Neural progenitor cell (in vitro differentiated cells): ENCODE results near the gene ZBTB42. TPM values are rescaled to one million over a fixed set of nuclear protein-coding genes. Genes with fewer than 3 reads are reported as not detected.

Experiments used
- DNase-seq: peaks from one replicate; pipeline ENCODE4 v3.0.0-alpha.2; 2016; ENCODE audit warnings: low spot score
- H2AFZ ChIP-seq: fragments of 200-600 bp; sonication (generic); replicated peaks from 2 replicates; pipeline ENCODE4 v1.6.1; 2016; ENCODE audit warnings: antibody characterized with exemption
- H3F3A ChIP-seq: fragments of 200-600 bp; sonication (generic); 2 replicates; pipeline ENCODE4 v1.6.1; 2016; ENCODE audit warnings: antibody characterized with exemption, low read depth
- H3K27ac ChIP-seq: fragments of 200-600 bp; sonication (generic); 2 replicates; pipeline ENCODE4 v1.5.1; 2016; ENCODE audit warnings: mild to moderate bottlenecking
- H3K27me3 ChIP-seq: fragments of 200-600 bp; sonication (generic); 2 replicates; pipeline ENCODE4 v1.6.1; 2016; ENCODE audit warnings: mild to moderate bottlenecking, moderate library complexity
- H3K36me3 ChIP-seq: fragments of 200-600 bp; sonication (generic); 2 replicates; pipeline ENCODE4 v1.5.1; 2016
- H3K4me1 ChIP-seq: fragments of 200-600 bp; sonication (generic); 2 replicates; pipeline ENCODE4 v1.6.1; 2016; ENCODE audit warnings: mixed run types
- H3K4me2 ChIP-seq: fragments of 200-600 bp; sonication (generic); 2 replicates; pipeline ENCODE4 v1.6.1; 2016
- H3K4me3 ChIP-seq: fragments of 200-600 bp; sonication (generic); 2 replicates; pipeline ENCODE4 v1.5.1; 2016
- H3K79me2 ChIP-seq: fragments of 200-600 bp; sonication (generic); 2 replicates; pipeline ENCODE4 v1.6.1; 2016; ENCODE audit warnings: low read depth
- H3K9ac ChIP-seq: fragments of 200-600 bp; sonication (generic); 2 replicates; pipeline ENCODE4 v1.6.1; 2016
- H3K9me3 ChIP-seq: fragments of 200-600 bp; sonication (generic); 2 replicates; pipeline ENCODE4 v1.5.1; 2016; ENCODE audit warnings: low read depth
- H4K20me1 ChIP-seq: fragments of 200-600 bp; sonication (generic); 2 replicates; pipeline ENCODE4 v1.6.1; 2016; ENCODE audit warnings: low read depth
- H3K27ac Mint-ChIP-seq: 3 replicates; pipeline ENCODE4 v1.8.0; 2021; ENCODE audit warnings: mixed read lengths
- H3K27me3 Mint-ChIP-seq: 2 replicates; pipeline ENCODE4 v1.8.0; 2022; ENCODE audit warnings: low read depth, mild to moderate bottlenecking, inconsistent platforms, moderate library complexity, mixed read lengths; ENCODE audit not compliant: insufficient read depth
- H3K36me3 Mint-ChIP-seq: 3 replicates; pipeline ENCODE4 v1.8.0; 2021; ENCODE audit warnings: mixed read lengths
- H3K4me1 Mint-ChIP-seq: 3 replicates; pipeline ENCODE4 v1.8.0; 2021; ENCODE audit warnings: mixed read lengths
- H3K4me3 Mint-ChIP-seq: 3 replicates; pipeline ENCODE4 v1.8.0; 2021; ENCODE audit warnings: mild to moderate bottlenecking, moderate library complexity, mixed read lengths
- H3K9me3 Mint-ChIP-seq: 3 replicates; pipeline ENCODE4 v1.8.0; 2020; ENCODE audit warnings: mixed read lengths
- EZH2 ChIP-seq: fragments of 200-600 bp; sonication (generic); IDR thresholded peaks from 2 replicates; pipeline ENCODE4 v1.6.1; 2017; ENCODE audit warnings: antibody characterized with exemption, mild to moderate bottlenecking, moderate library complexity
- EZH2phosphoT487 ChIP-seq: fragments of 200-600 bp; sonication (generic); IDR thresholded peaks from 2 replicates; pipeline ENCODE4 v1.6.1; 2017; ENCODE audit warnings: antibody characterized with exemption
- total RNA-seq: library from RNA; depleted of rRNA; stranded (reverse); fragments of >200 nt; gene quantifications from 2 replicates; pipeline ENCODE4 v1.2.3, GENCODE V29; 2015; ENCODE audit warnings: low replicate concordance
- TF ChIP-seq, protein P1 (sequence below): fragments of 200-600 bp; sonication (generic); IDR thresholded peaks from 2 replicates; pipeline ENCODE4 v1.5.1; 2017; ENCODE audit warnings: antibody characterized with exemption, mild to moderate bottlenecking

ZBTB42 gene
- total RNA-seq, 1 donor from 2014 or later = 0.41 TPM

DNA sequence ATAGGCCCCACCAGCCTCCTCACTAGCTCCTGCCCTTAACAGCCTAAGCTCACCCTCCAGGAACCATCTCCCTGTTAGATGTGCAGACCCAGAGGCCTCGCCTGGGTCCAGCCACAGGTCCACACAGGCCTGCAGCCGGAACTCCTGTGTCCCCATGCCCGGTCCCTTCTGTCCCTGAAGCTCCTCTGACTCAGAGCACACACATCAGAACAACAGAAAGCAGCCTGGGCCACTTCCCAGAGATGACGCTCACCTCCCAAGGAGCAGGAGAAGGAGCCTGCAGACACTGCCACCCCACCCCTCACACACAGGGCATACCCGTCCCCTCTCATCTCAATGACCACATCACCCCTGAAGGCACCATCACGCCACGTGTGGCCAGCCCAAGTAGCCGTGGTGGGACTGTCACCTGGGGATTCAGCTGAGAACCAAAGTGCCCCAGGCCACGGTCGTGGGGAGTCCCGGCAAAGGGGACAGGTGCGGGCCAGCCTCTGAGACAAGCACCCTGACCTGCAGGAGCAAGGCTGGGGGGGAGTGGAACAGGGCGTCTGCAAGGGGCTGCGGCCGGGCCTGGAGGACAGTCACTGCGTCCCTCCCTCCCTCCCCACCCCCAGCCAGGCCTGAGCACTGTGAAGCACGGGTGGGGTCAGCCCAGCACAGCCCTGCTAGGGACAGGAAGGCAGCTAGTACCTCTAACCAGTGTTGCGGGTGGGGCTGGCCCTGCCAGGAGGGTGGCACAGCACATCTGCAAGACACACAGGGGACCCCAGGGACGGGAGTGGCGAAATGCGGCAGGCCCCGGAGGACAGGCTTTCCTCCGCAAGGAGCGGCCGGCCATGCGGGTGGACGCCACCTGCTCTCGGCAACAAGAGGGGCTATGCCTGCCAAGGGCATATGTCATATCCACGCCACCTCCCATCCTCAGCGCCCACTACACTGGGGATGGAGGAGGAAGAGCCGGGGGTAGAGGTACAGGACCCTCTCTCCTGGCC is 10.9 kb upstream of the ZBTB42 start:
- Histone ChIP-seq H3K4me3 (no peak overlapping the region), H3K4me1 (peaks cover 11% of the 10 kb centered on the region), H3K36me3 (no peaks in the 10 kb centered on the region), H3K27me3 (no peaks in the 10 kb centered on the region), H3K9ac (no peak overlapping the region), H3K27ac (no peak overlapping the region), H3K9me3 (no peaks in the 10 kb centered on the region), H3K4me2 (no peak overlapping the region), H2AFZ (no peak overlapping the region), H3F3A (peaks cover 11% of the 10 kb centered on the region), H4K20me1 (peaks cover 94% of the 10 kb centered on the region), H3K79me2 (peaks cover 36% of the 10 kb centered on the region)
- Mint-ChIP-seq H3K4me3 (no peak overlapping the region), H3K27ac (no peak overlapping the region), H3K4me1 (peaks cover 21% of the 10 kb centered on the region), H3K36me3 (peaks cover 2% of the 10 kb centered on the region), H3K9me3 (no peaks in the 10 kb centered on the region), H3K27me3 (peaks cover 2% of the 10 kb centered on the region)
- TF ChIP-seq, protein P1, sequence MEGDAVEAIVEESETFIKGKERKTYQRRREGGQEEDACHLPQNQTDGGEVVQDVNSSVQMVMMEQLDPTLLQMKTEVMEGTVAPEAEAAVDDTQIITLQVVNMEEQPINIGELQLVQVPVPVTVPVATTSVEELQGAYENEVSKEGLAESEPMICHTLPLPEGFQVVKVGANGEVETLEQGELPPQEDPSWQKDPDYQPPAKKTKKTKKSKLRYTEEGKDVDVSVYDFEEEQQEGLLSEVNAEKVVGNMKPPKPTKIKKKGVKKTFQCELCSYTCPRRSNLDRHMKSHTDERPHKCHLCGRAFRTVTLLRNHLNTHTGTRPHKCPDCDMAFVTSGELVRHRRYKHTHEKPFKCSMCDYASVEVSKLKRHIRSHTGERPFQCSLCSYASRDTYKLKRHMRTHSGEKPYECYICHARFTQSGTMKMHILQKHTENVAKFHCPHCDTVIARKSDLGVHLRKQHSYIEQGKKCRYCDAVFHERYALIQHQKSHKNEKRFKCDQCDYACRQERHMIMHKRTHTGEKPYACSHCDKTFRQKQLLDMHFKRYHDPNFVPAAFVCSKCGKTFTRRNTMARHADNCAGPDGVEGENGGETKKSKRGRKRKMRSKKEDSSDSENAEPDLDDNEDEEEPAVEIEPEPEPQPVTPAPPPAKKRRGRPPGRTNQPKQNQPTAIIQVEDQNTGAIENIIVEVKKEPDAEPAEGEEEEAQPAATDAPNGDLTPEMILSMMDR = no peak
- TF ChIP-seq EZH2phosphoT487 (no peak), EZH2 (no peak)
- DNase-seq = no peak

DNA sequence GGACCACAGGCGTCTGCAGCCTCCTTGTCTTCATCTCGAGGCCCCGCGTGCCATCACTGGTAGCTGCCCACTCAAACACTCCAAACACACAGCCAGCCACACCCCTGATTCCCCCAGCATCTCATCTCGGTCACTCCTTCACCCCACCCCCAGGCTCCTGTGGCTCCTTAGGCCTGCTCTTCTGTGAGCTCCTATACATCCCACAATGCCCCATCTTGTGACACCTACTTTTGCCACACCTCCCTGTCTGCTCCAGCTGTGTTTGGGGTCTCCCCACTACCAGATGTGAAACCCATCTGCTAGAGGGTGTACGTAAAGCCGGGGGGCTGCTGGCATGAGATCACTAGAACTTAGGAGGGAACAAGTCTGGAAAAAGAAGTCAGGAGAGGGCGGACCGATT is 9.5 kb upstream of the ZBTB42 start:
- H3K4me2 ChIP-seq = no peak overlapping the region
- H3K27ac ChIP-seq = no peak overlapping the region
- H3K9me3 ChIP-seq = no peaks in the 10 kb centered on the region
- no peak overlapping the region for H3K4me3 ChIP-seq
- peaks cover 14% of the 10 kb centered on the region for H3F3A ChIP-seq
- Mint-ChIP-seq H3K36me3 (peaks cover 2% of the 10 kb centered on the region), H3K9me3 (no peaks in the 10 kb centered on the region), H3K27me3 (peaks cover 4% of the 10 kb centered on the region), H3K27ac (peak overlapping the region; percentile 74), H3K4me1 (peaks cover 26% of the 10 kb centered on the region), H3K4me3 (peak overlapping the region; percentile 62)
- TF ChIP-seq EZH2phosphoT487 (no peak), EZH2 (no peak)
- TF ChIP-seq, protein P1 = no peak
- H2AFZ ChIP-seq = no peak overlapping the region
- no peaks in the 10 kb centered on the region for H3K36me3 ChIP-seq
- H4K20me1 ChIP-seq = peaks cover 82% of the 10 kb centered on the region
- H3K79me2 ChIP-seq = peaks cover 36% of the 10 kb centered on the region
- no peak overlapping the region for H3K9ac ChIP-seq
- DNase-seq = no peak
- peaks cover 18% of the 10 kb centered on the region for H3K4me1 ChIP-seq
- peaks cover 7% of the 10 kb centered on the region for H3K27me3 ChIP-seq

DNA sequence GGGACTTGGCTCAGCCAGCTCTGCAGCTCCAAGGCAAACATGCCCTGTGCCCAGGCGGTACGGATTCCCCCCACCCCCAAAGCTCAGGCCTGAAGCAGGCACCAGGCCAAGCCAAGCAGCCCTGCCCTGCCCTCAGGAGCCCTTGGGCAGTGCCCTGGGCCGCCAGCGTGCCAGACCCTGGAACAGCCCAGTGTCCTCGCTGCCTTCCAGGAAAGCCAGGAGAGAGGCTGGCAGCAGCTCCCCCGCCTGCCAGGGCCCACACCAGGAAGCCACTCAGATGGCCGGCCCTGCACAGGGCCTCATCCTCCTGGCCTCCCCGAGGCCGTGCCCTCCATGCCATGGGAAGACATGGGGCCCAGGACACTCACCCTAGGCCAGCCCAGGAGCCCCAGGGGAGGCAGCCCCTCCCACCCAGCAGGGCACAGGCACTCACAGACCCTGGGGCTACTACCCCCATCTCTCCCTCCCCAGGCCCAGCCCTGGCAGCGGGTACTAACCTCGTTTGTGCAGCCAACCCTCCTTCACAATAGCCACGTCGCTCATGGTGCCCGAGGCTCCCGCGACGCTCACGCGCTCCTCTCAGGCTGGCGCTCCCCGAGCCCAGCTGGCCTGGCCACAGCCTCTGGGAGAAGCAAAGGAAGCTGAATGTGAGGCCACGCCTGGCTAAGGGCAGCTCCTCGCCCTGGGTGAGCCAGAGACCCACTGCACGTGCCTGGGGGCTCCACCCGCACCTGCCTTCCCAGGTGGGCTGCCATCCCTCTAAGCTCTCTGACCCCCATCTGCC is 8.6 kb upstream of the ZBTB42 start:
- H3K27me3 Mint-ChIP-seq = peaks cover 10% of the 10 kb centered on the region
- no peak for DNase-seq
- Histone ChIP-seq H3K79me2 (peaks cover 36% of the 10 kb centered on the region), H3K27ac (no peak overlapping the region), H3K27me3 (peaks cover 16% of the 10 kb centered on the region), H3K9ac (no peak overlapping the region), H4K20me1 (peaks cover 77% of the 10 kb centered on the region), H2AFZ (no peak overlapping the region), H3K4me1 (peaks cover 20% of the 10 kb centered on the region), H3K9me3 (no peaks in the 10 kb centered on the region), H3K4me2 (no peak overlapping the region), H3K36me3 (no peaks in the 10 kb centered on the region), H3F3A (peaks cover 22% of the 10 kb centered on the region), H3K4me3 (no peak overlapping the region)
- H3K27ac Mint-ChIP-seq = no peak overlapping the region
- H3K36me3 Mint-ChIP-seq = peaks cover 2% of the 10 kb centered on the region
- TF ChIP-seq EZH2phosphoT487 (no peak), EZH2 (no peak)
- TF ChIP-seq, protein P1 = no peak
- H3K4me3 Mint-ChIP-seq = peak overlapping the region; percentile 95
- peaks cover 31% of the 10 kb centered on the region for H3K4me1 Mint-ChIP-seq
- no peaks in the 10 kb centered on the region for H3K9me3 Mint-ChIP-seq
